Suppressor macrophage treated with lipopolysaccharide for 4 hours (primary cell): ENCODE data around the gene CAMK2B.

Experiments used
- DNase-seq: peaks from one replicate; pipeline ENCODE4 v3.0.0-alpha.2; 2020

The CAMK2B gene

DNA sequence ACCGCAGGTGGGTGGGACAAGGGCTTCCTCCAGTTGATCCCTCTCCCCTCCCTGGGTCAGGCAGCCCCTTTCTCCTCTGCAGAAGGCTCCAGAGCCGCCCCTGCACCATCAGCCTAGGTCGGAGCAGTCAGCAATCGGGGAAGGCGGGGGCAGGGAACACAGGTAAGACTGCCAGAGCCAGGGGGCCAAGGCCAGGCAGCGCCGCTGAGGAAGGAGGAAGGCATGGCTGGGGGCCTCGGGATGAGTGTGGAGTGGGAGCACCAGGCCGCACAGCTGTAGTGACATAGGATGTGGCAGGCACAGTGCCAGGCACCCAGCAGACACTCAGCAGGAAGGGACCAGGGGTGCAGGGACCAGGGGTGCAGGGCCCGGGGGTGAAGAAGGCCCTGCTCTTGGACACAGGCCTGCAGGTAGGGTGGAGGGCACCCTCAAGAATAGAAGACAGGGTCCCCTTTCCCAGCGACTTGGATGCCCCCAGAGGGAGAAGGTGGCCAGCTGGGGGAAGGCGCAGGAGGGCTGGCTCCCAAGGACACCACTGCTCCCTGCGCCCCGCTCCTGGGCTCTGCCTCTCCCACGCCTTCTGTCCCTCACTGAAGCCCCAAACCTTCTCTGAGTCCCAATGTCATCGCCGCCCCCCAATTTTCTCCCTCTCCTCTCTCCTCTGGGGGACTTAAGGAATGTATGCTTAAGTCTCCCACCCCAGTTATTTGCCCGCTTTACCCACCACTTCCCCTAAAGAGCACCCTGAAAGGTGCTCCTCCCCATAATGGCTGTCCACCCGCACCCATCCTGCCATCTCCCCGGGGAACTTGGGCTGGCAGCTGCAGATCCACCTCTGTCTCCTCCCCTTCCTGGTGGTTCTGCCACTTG, 38.5 kb downstream of the CAMK2B start:
- DNase-seq = no peak

DNA sequence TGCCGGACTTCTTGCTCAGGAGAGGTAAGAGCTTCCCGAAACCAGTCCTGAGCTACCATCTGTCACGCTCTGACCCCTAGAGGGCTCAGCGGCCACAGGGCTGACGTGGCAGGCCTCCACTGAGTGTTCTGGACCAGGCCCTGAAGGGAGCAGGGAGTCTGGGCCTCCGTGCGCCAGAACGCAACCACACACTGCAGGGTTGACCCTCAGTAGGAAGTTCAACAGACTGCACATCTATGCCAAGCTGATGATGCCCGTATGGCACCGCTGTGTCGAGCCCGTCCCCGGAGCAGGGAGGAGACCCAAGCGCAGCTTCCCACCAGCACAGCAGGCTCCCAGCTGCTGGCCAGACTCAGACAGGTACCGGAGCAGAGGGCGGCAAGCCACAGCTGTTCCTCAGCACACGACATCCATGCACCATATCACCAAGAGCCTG, 39.2 kb downstream of the CAMK2B start:
- no peak for DNase-seq

DNA sequence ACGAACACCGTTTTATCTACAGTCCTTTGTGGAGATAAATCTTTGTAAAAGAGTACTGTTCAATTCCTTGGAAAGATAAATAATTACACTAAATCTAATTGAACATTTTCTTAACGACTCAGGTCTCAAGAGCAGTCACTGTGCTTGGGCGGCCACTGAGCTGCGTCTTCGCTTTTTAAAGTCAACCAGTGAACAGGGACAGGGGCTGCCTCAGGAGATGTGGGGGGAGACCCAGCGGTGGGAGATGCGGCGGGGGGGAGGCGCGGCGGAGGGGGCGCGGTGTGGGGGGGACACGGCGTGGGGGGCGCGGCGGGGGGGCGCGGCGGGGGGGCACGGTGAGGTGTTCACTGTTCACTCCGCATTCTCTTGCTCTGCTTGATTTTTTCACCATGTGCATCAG, 39.8 kb downstream of the CAMK2B start:
- no peak for DNase-seq

DNA sequence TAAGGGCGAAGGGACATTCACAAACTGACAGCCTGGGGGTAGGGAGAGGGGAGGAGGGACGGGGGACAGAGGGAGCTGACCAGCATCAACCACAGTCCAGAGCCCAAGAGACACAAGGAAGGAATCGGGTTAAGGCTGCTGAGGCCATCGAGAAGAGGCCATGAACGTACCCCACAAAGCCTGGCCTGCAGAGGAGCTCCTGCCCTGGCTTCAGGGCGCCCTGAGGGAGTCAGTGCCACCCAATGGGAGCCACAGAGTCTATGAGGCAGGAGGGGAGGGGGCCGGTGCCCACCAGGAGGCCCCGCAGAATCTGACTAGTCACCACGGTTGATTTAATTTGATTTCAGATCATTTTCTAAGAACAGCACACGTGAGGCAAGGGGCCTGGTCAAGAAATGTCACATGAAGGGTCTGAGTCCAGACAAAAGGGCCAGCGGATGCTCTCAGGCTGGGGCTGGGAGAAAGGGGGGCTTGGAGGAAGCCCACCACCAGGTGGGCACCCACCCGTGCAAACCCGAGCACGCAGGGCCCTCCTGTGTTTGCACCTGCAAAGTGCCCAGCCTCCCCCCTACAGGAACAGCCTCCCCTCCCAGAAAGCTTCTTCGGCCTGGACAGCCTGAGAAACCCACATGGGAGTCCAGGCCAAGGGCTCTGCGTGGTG, 40.4 kb downstream of the CAMK2B start:
- DNase-seq = no peak

DNA sequence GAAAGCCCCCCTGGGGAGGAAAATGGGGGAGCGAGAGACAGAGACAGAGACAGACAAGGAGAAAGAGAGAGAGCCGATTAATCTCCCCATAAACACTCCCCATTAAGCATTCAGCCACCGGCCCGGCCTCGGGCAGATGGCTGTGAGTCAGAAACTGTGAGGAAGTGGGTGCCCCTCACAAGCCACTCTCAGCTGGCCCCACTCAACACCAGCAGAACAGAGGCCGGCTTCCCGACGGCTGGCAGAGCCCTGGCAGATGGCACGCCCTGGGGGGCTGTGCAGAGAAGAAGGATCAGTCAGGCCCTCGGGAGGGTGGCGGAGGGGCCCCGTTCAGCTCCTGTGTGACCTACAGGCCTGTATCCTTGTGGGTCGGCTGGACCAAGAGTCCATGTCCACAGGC, 41.2 kb downstream of the CAMK2B start:
- peak; percentile 28 for DNase-seq

DNA sequence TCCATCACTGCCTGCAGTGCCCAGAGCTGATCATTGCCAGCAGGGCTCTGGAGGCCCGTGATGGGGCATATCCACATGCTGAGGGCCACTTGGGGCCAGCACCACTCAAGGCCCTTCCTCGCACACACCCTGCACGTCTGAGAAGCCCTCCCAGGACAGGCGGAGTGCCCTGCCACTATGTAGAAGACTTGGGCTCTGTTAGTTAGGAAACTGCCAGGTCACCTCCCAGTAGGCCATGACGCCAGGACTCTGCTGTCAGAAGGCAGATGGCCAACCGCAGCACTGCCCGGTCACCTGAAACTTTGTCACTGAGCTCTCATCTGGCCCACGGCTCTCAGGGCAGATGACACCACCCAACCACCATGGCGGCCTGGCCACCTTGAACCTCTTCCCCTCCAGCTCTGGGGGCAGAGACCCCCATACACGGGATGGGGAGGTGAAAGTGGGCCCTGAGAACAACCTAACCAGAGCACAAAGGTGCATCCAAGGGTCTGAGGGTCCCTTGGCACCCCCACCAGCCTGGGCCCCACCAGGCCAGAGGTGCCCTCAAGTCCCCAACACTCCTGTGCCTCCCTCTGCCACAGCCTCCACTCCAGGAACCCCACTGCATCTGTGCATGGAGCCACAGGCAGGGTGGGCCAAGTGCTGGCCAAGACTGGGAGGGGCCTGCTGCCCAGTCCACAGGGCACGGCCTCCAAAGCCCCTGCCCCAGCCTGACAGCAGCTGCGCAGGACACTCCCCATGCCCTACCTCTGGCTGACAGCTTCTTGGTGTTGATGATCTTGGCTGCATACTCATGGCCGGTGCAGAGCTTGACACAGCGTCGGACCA, 41.8 kb downstream of the CAMK2B start:
- DNase-seq = no peak

DNA sequence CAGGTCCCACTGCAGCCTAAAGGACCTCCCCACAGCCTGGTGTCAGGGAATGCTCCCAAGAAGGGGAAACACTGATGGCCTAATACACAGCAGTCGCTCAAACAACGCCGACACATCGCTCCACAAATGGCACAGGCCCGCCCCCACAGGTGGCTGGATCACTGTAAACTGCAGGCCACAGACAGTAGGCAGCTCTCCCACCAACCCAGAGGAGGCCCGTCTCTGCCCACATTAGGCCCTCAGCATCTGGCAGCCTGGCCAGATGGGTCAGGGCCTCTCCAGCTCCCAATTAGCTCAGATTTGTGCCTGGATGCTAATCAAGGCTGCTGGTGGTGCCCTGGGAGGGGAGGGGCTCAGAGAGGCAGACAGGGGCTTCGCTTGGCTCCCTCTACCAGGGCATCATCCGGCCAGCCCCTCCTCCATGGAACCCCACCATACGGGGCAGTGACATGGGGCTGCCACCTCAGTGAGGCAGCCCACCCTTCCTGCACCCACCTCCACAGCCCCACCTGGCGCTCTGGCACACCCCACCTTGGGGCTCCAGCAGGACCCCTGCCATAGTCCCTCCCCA, 42.7 kb downstream of the CAMK2B start:
- DNase-seq = peak; percentile 9

DNA sequence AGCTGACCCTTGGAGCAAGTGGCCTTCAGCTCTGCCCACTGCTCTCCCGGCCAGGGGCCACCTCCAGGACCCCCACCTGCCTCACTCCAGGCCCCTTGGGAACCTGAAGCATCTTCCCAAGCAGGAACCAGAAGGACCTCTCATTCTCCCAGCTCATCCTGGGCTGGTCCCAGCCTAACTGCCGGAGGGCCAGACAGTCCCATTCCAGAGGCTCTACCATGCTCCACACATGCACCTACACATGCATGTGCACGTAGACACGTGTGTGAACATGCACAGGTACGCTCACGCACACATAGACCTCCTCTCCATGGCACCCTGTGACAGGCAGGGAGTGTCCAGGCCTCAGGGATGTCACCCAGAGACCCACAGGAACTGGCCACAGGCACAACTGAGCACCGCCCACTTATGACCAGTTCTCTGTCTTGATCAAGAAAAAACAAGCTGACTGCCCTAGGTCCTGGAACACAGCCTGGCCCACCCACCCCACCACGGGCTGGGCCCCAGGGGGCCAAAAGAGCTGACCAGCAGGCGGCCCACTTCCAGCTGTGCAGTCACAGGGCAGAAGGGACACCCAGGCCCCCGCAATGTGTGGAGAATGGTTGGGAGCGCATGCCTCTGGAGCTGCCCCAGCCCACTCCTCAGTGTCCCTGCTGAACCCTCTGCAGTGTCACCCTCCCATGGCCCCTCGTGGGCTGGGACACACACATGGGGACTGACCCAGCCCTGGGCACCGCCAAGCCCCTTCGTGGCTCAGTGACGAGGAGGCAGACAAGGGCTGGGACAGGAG, 43.4 kb downstream of the CAMK2B start:
- no peak for DNase-seq

DNA sequence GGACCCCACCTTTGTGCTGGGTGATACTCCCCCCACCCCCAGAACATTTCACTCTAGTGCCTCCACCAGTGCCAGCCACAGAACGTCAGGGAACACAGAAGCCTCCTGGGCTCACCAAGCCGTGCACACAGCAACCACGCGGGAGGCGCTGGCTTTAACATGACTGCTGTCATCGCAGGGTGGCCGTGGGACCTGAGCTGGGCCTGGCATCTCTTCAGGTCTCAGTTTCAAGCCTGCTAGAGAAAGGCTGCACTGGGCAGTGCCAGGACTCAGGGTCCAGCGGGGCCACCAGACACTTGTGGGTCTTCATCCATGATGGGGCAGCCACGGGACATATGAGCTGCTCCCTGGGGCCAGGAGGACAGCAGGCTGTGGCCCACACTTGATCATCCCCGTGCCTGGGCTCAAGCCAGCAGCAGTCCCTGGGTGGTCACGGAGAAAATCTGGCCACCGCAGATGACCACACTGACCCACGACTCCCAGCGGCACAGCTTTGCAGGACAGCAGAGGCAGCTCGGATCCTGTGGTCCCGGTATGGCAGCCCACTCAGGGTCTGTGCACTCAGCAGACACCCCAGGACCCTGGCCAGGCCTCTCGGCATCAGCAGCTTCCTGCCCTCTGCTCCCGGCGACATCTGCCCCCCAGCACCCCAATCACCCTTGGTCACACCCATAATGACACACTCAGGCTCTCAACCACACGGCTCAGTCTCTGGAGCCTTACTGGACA, 44.2 kb downstream of the CAMK2B start:
- DNase-seq = no peak

DNA sequence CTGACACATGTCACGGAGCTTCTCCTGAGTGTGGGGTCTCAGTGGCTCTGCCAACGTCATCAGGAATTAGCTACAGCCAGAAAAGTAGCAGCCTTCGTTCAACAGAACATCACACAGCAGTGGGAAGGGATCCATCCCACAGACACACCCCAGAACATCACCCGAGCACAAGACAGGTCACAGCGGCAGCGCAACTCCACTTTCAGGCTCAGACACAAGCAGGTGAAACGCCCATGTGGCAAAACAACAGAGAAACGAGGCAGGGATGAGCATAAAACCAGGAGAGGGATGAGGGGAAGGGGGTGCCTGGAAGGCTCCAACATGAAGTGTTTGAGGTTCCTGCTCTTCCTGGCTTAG, 44.8 kb downstream of the CAMK2B start:
- DNase-seq = no peak

DNA sequence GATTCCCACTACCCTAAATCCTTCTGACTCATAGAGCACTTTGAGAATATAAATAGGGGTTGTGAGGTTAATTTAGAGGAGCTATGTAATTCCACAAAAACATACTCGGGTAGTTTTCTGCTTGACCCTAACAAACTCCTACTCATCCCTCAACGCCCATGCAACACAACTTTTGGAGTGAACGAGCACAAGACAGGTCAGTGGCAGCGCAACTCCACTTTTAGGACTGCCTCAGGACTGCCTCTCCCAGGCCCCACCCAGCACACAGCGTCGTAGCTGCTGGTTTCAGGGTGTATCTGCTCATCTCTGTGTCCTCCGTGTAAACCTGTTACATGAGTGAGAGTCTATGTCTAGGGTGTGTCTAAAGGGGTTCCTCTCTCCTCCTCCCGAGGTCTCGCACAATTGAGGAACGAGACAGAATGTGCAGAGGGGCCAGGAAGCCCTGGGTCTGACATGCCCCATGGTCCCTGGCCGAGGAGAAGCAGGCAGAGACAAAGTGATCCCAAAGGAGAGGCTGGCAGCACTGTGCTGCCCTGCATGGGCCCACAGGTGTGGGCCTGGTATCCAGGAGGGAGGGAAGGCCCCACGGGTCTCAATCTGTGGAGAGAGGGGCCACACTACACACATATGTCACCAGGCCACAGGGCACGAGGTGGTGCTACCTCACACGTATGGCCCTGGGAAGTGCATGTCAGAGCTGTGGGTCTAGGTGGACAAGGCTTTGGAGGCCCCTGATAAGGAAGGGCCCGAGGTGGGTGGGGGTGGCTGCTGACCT, 45.5 kb downstream of the CAMK2B start:
- DNase-seq = no peak

DNA sequence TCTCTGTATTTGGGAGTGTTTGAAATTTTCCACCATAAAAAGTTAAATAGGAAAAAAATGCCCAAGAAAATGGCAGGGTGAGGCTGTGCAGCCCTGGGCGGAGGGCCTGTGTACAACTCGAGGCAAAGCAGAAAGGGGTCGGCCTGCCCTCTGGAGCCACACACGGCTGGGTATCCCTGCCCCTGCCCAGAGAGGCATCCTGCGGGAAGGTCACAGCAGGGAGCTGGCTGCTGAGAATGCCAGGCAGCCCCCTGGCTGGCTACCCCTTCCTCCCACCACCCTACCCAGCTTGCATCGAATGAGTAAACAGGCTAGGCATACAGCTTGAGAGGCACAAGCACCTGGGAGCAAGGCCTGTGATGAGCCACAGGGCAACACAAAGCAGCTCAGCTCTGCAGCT, 46.1 kb downstream of the CAMK2B start:
- no peak for DNase-seq

DNA sequence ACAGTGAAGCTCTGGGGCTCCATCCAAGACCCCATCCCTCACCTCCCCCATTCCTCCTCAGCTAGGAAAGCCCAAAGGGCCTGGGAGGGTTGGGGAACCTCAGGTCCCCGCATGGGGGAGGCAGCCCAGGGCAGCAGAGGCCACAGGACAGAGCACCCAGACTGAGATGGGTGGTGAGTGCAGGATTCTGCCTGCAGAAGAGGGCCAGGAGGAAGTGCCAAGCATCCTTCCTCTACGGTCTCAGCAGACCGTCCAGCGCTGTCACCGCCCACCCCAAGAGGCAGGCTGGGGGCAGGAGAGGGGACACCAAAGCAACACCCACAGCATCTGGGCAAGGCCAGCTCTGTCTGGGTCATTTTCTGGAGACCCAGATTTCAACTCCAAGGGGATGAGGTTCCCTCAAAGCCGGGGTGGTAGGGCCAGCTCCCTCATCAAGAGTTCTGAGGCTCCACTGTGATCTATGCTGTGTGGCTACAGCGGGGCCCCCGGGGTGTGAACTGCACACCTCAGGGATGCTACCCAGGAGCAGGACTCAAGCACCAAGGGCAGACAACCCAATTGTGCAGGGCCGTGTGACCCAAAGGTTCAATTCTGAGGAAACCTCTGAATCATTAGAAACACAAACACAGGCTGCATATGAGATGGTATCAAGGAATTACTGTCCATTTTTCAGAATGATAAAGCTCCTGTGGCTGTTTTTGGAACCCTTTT, 46.8 kb downstream of the CAMK2B start:
- DNase-seq = no peak

DNA sequence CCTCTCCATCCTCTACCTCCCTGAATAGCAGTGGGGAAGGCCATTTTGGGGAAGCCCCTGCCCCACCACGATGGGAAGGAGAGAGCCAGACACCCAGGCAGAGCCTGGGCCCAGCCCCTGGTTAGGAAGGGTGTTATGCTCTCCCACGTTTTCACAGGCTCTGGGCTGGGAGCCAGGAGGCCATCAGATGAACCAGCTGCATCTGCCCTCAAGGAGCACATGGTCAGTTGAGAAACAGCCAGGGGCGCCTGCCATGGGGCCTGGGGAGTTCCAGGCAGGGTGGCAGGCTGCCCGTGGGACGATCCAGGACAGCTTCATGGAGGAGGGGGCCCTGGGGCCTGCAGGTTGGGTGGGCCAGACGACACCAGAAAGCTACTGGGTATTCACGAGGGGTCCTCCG, 47.5 kb downstream of the CAMK2B start:
- no peak for DNase-seq

DNA sequence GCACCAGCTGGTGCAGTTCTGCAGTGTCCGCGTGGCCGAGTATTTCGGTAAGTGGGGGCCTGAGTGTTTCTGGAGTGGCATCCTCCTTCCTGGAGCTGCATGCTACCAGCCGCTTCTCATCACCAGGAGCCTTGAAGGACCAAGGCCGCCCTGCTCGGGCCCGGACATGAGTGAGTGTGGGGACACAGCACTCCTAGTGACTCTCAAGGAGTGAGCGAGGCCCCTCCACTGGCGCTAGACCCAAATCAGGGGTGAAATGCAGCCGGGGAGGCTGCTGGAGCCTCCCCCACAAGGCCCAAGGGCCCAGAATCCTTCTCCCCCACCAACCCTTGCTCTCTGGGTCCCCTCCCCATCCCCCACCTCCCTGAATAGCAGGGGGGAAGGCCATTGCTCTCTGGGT, 48.0 kb downstream of the CAMK2B start:
- DNase-seq = no peak

DNA sequence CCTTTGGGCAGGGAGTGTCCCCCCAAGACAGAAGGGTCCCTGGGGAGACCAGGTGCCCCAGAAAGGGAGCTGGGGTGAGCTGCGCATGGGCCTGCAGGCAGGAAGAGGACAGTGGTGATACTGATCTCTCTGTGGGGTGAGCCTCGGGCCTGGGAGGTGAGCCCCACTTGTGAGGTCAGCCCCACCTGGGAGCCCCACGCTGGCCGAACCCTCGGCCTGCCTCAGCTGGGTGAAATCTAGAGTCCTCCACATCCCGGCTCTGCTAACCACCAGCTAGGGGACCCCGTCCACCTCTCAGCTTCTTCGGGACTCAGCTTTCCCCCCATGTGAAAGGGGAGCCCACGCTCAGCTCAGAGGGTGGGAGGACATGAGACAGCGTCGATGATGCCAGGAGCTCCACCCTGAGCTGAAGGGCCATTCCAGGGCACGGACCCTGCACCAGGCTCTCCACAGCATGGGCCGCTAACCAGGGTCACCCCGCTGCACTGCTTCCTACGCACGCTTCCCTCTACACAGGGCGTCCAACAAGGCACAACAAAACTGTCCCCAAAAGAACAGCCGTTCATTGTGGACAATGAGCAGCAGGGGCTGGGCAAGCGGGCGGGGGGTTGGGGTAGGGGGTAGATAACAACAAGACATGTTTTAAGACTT, 48.7 kb downstream of the CAMK2B start:
- DNase-seq = no peak

DNA sequence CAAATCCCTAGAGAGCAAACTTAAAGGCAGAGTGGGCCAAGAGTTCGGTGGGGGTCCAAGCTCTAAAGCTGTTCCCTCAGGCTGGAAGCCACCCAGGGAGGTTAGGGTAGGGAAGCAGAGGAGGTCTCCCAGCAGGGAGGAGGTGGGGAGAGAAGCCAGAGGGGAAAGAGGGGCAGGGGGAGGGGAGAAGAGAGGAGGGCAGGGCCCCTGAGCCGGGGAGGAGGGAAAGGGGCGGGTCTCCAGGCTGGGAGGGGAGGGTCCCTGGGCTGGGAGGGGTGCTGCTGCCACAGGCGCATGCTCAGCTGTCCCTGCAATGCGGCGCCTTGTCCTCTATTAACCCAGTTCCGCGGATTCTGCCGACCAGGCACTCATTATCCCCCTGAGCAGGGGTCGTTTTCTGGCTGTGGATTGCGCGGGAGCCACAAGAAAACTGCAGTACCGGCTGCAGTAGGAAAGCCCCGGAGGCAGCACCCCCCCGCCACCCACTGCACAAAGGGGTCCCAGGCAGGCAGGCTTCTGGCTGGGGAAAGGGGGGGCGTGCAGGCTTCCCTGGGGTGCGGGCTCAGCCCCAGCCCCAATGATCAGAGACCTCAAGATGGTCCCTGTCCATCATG, 49.3 kb downstream of the CAMK2B start:
- no peak for DNase-seq

DNA sequence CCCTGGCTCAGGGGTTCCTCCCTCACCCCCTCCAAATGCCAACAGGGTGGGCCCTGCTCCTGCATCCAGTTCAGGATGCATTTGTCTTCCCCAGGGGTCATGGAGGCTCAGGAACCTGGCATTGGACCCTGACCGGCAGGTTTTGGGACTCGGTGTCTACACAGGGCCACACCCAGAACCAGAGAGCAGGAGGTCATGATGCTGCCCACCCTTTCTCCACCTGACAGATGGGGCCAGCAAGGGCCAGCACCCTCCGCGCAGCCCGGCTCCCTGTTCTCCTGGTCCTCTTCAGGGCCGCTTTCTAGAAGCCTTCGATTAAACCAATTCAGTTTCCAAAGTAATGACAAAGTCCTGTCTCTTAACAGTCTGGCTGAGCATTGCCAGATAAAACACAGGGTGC, 50.2 kb downstream of the CAMK2B start:
- DNase-seq = no peak

DNA sequence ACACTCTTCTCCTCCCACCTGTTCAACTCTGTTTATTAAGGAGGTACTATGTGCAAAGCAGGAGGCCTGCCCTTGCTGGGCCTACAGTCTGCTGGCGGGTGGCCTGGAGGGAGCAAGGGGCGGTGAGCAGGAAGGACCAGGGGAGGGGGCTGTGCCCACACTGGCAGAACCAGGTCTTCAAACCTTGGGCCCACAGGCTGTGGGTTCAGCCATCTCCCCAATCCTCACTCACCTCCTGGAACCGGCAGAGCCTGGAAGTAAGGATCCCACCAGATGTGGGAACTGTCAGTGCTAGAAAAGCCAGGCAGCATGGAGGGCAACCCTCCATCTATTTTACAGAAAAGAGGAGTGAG, 50.8 kb downstream of the CAMK2B start:
- no peak for DNase-seq
